ENCODE results near the gene SPATA6. TPM values are rescaled to one million over a fixed set of nuclear protein-coding genes. Genes with fewer than 3 reads are reported as not detected.
A peak's percentile ranks its signal among the peaks of the same experiment; 100 is the strongest.
"Not testable (repeated sequence)": the region's sequence is repeated elsewhere in the genome, so short reads cannot be mapped to it uniquely, and the experiment has no call there.

The SPATA6 gene
- total RNA-seq, 4 donors from 2014 or later = 20.9 to 41.5 (median 34.0) TPM

- DNase-seq = no peak
- TF ChIP-seq POLR2A (IDR thresholded peaks at IDR 0.05) (no peak), CTCF (IDR thresholded peaks at IDR 0.05) (no peak)
- peaks cover 8 to 9% of the 10 kb centered on the region in 2 donors for H3K4me1 ChIP-seq
- no peaks in the 10 kb centered on the region for H3K27me3 ChIP-seq
- H3K27ac ChIP-seq = no peak overlapping the region
- no peaks in the 10 kb centered on the region for H3K36me3 ChIP-seq
- 95 to 97% methylated on average over 3 of the region's 3 CpGs for WGBS, 2 donors
- no peak overlapping the region for H3K4me3 ChIP-seq (replicated peaks in 1 of 3)
- H3K9me3 ChIP-seq = no peaks in the 10 kb centered on the region
- intact Hi-C loops (cut with DNase I) = no loop called here
Measured at GRCh38 chr1:48462716-48463302, 9.2 kb downstream of the SPATA6 start.

GRCh38 chr1:48450505-48450904 is 21.5 kb downstream of the SPATA6 start:
- H3K9me3 ChIP-seq = no peaks in the 10 kb centered on the region
- H3K4me1 ChIP-seq = no peaks in the 10 kb centered on the region
- TF ChIP-seq CTCF (IDR thresholded peaks at IDR 0.05) = peak in 2 of 6 experiments; percentile 18 to 19
- no peak for TF ChIP-seq POLR2A (IDR thresholded peaks at IDR 0.05)
- no peaks in the 10 kb centered on the region for H3K27me3 ChIP-seq
- no peak for DNase-seq
- intact Hi-C loops (cut with DNase I) = no loop called here
- no peak overlapping the region for H3K27ac ChIP-seq
- 97 to 100% methylated on average over 1 of the region's 1 CpG for WGBS, 2 donors
- no peaks in the 10 kb centered on the region for H3K36me3 ChIP-seq
- no peak overlapping the region for H3K4me3 ChIP-seq (replicated peaks in 1 of 3)

GRCh38 chr1:48448932-48449331 is 23.1 kb downstream of the SPATA6 start:
- no peak for TF ChIP-seq CTCF (IDR thresholded peaks at IDR 0.05)
- no peak for TF ChIP-seq POLR2A (IDR thresholded peaks at IDR 0.05)

GRCh38 chr1:48444186-48444585 is 27.8 kb downstream of the SPATA6 start:
- H3K4me1 ChIP-seq; intact Hi-C loops (cut with DNase I); H3K27me3 ChIP-seq; H3K9me3 ChIP-seq; H3K36me3 ChIP-seq; H3K4me3 ChIP-seq (replicated peaks in 1 of 3); H3K27ac ChIP-seq; DNase-seq: not testable (repeated sequence)
- 93 to 97% methylated on average over 7 of the region's 7 CpGs for WGBS, 2 donors

More at GRCh38 chr1:48448932-48449331, 23.1 kb downstream of the SPATA6 start:
- Histone ChIP-seq H3K4me1 (no peaks in the 10 kb centered on the region), H3K9me3 (no peaks in the 10 kb centered on the region), H3K27ac (no peak overlapping the region), H3K27me3 (no peaks in the 10 kb centered on the region), H3K36me3 (no peaks in the 10 kb centered on the region), H3K4me3 (replicated peaks in 1 of 3) (no peak overlapping the region)
- intact Hi-C loops (cut with DNase I) = no loop called here
- no peak for DNase-seq
- WGBS, 2 donors = 96% methylated on average over 1 of the region's 1 CpG

GRCh38 chr1:48442864-48443619 is 29.0 kb downstream of the SPATA6 start:
- TF ChIP-seq CTCF (IDR thresholded peaks at IDR 0.05) = no peak
- TF ChIP-seq POLR2A (IDR thresholded peaks at IDR 0.05) = no peak
- intact Hi-C loops (cut with DNase I) = no loop called here
- no peaks in the 10 kb centered on the region for H3K36me3 ChIP-seq

GRCh38 chr1:48440786-48441185 is 31.2 kb downstream of the SPATA6 start:
- H3K9me3 ChIP-seq; H3K36me3 ChIP-seq; intact Hi-C loops (cut with DNase I); H3K4me1 ChIP-seq; H3K27ac ChIP-seq; H3K27me3 ChIP-seq; H3K4me3 ChIP-seq (replicated peaks in 1 of 3); DNase-seq: not testable (repeated sequence)
- 81 to 95% methylated on average over 3 of the region's 3 CpGs for WGBS, 2 donors

More at GRCh38 chr1:48442864-48443619, 29.0 kb downstream of the SPATA6 start:
- H3K9me3 ChIP-seq = no peaks in the 10 kb centered on the region
- H3K4me3 ChIP-seq (replicated peaks in 1 of 3) = no peak overlapping the region
- no peak for DNase-seq
- no peaks in the 10 kb centered on the region for H3K27me3 ChIP-seq
- WGBS, 2 donors = 64 to 67% methylated on average over 6 of the region's 6 CpGs
- H3K27ac ChIP-seq = no peak overlapping the region
- no peaks in the 10 kb centered on the region for H3K4me1 ChIP-seq
